Measurements from ENCODE around the gene CD3E.

The CD3E gene

DNA sequence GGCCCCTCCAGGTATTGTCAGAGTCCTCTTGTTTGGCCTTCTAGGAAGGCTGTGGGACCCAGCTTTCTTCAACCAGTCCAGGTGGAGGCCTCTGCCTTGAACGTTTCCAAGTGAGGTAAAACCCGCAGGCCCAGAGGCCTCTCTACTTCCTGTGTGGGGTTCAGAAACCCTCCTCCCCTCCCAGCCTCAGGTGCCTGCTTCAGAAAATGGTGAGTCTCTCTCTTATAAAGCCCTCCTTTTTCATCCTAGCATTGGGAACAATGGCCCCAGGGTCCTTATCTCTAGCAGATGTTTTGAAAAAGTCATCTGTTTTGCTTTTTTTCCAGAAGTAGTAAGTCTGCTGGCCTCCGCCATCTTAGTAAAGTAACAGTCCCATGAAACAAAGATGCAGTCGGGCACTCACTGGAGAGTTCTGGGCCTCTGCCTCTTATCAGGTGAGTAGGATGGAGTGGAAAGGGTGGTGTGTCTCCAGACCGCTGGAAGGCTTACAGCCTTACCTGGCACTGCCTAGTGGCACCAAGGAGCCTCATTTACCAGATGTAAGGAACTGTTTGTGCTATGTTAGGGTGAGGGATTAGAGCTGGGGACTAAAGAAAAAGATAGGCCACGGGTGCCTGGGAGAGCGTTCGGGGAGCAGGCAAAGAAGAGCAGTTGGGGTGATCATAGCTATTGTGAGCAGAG lies at the start of gene CD3E:
Gene CD3E (plus strand): TSS at position 163 of the 681 bp plus-strand sequence. CDS start 223 bp downstream, at position 386.
- Histone ChIP-seq H3K4me1 (ENCODE audit: control insufficient read depth, insufficient read depth, low read length) (no peaks in the 10 kb centered on the region), H3K36me3 (ENCODE audit: control insufficient read depth, insufficient read depth, low read length) (no peaks in the 10 kb centered on the region), H3K27me3 (ENCODE audit: control insufficient read depth, insufficient read depth, low read length) (no peaks in the 10 kb centered on the region), H3K4me3 (ENCODE audit: low read length) (no peak within 1 kb of the TSS), H3K9me3 (ENCODE audit: control insufficient read depth, insufficient read depth, low read length) (no peaks in the 10 kb centered on the region), H3K27ac (ENCODE audit: low read length) (no peak within 1 kb of the TSS)
- DNase-seq (ENCODE audit: low read depth, low spot score), result no peak
- no CpG with 5 or more reads among the region's 8 CpGs for WGBS (ENCODE audit: insufficient coverage, insufficient read length)

DNA sequence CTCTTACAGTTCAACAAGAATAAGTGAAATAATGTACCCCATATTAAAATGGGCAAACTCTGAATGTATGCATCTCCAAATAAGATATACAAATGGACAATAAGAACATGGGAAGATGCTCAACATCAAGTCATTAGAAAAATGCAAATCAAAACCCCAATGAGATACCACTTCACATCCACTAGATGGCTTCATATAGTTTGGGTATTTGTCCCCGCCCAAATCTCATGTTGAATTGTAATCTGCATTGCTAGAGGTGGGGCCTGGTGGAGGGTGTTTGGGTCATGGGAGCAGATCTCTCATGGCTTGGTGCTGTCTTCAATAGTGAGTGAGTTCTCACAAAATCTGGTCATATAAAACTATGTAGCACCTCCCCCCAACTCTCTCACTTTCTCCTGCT lies 46.1 kb upstream of the CD3E start:
- Histone ChIP-seq H3K27me3 (ENCODE audit: control insufficient read depth, insufficient read depth, low read length) (no peaks in the 10 kb centered on the region; the same call in 1 of the 2 replicates), H3K27ac (ENCODE audit: low read length) (no peak overlapping the region), H3K4me3 (ENCODE audit: low read length) (no peak overlapping the region), H3K4me1 (ENCODE audit: control insufficient read depth, insufficient read depth, low read length) (no peaks in the 10 kb centered on the region), H3K36me3 (ENCODE audit: control insufficient read depth, insufficient read depth, low read length) (no peaks in the 10 kb centered on the region), H3K9me3 (ENCODE audit: control insufficient read depth, insufficient read depth, low read length) (no peaks in the 10 kb centered on the region)
- WGBS (ENCODE audit: insufficient coverage, insufficient read length), result no CpG with 5 or more reads among the region's 1 CpG
- DNase-seq (ENCODE audit: low read depth, low spot score), result no peak

DNA sequence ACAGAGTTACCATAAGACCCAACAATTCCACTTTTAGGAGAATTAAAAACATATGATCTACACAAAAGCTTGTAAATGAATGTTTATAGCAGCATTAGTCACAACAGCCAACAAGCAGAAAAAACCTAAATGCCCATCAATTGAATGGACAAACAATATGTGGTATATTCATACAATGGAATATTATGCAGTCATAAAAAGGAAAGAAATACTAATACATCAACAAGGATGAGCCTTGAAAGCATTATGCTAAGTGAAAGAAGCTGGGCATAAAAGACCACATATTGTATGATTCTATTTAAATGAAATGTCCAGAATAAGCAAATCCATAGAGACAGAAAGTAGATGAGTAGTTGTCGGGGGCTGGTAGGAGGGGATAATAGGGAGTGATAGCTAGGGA lies 45.4 kb upstream of the CD3E start:
- no peaks in the 10 kb centered on the region for H3K9me3 ChIP-seq (ENCODE audit: control insufficient read depth, insufficient read depth, low read length)
- no peak for DNase-seq (ENCODE audit: low read depth, low spot score)
- H3K27ac ChIP-seq (ENCODE audit: low read length), result no peak overlapping the region
- no peak overlapping the region for H3K4me3 ChIP-seq (ENCODE audit: low read length)
- WGBS (ENCODE audit: insufficient coverage, insufficient read length), result no CpG with 5 or more reads among the region's 1 CpG
- no peaks in the 10 kb centered on the region; the same call in 1 of the 2 replicates for H3K27me3 ChIP-seq (ENCODE audit: control insufficient read depth, insufficient read depth, low read length)
- no peaks in the 10 kb centered on the region for H3K36me3 ChIP-seq (ENCODE audit: control insufficient read depth, insufficient read depth, low read length)
- no peaks in the 10 kb centered on the region for H3K4me1 ChIP-seq (ENCODE audit: control insufficient read depth, insufficient read depth, low read length)

DNA sequence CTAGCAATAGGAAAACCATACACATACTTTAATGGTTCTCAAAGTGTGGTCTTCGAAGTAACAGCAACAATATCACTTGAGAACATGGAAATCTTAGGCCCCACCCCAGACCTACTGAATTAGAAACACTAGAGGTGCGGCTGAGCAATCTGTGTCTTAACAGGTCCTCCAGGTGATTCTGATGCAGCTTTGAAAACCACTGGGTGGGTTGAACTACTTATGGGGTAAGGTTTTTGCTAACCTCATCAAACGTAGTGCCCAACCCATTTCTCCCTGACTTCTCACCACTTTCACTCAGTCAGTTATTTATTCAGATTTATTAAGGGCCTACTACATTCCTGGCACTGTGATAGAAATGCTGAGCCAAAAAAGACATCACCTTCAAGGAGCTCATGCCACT lies 44.2 kb upstream of the CD3E start:
- no CpG with 5 or more reads among the region's 3 CpGs for WGBS (ENCODE audit: insufficient coverage, insufficient read length)
- no peak overlapping the region for H3K27ac ChIP-seq (ENCODE audit: low read length)

DNA sequence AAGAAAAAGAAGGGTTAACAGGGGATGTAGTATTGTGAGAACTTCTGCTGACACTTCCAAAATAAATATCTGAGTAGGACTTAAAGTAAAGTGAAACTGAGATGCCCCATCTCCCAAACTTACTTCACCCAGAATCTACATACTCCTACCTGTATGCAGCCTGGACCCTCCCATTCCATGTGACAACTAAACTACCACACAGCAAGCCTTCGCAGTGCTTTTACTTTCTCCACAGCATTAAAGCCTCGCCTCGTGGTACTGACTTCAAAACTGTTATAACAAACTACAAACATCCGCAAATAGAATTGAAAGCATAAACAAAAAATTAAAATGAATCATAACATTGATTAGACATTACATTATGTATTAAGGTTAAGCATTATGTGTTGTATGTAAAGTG lies 41.4 kb upstream of the CD3E start:
- Histone ChIP-seq H3K9me3 (ENCODE audit: control insufficient read depth, insufficient read depth, low read length) (no peaks in the 10 kb centered on the region), H3K27me3 (ENCODE audit: control insufficient read depth, insufficient read depth, low read length) (peaks cover 4% of the 10 kb centered on the region; the same call in 1 of the 2 replicates), H3K36me3 (ENCODE audit: control insufficient read depth, insufficient read depth, low read length) (no peaks in the 10 kb centered on the region), H3K4me3 (ENCODE audit: low read length) (no peak overlapping the region), H3K27ac (ENCODE audit: low read length) (no peak overlapping the region), H3K4me1 (ENCODE audit: control insufficient read depth, insufficient read depth, low read length) (no peaks in the 10 kb centered on the region)
- DNase-seq (ENCODE audit: low read depth, low spot score), result no peak
- no CpG with 5 or more reads among the region's 4 CpGs for WGBS (ENCODE audit: insufficient coverage, insufficient read length)

More for the DNA sequence above, 44.2 kb upstream of the CD3E start:
- DNase-seq (ENCODE audit: low read depth, low spot score), result no peak
- H3K27me3 ChIP-seq (ENCODE audit: control insufficient read depth, insufficient read depth, low read length), result no peaks in the 10 kb centered on the region; the same call in 1 of the 2 replicates
- no peak overlapping the region for H3K4me3 ChIP-seq (ENCODE audit: low read length)
- no peaks in the 10 kb centered on the region for H3K36me3 ChIP-seq (ENCODE audit: control insufficient read depth, insufficient read depth, low read length)
- H3K9me3 ChIP-seq (ENCODE audit: control insufficient read depth, insufficient read depth, low read length), result no peaks in the 10 kb centered on the region
- H3K4me1 ChIP-seq (ENCODE audit: control insufficient read depth, insufficient read depth, low read length), result no peaks in the 10 kb centered on the region

DNA sequence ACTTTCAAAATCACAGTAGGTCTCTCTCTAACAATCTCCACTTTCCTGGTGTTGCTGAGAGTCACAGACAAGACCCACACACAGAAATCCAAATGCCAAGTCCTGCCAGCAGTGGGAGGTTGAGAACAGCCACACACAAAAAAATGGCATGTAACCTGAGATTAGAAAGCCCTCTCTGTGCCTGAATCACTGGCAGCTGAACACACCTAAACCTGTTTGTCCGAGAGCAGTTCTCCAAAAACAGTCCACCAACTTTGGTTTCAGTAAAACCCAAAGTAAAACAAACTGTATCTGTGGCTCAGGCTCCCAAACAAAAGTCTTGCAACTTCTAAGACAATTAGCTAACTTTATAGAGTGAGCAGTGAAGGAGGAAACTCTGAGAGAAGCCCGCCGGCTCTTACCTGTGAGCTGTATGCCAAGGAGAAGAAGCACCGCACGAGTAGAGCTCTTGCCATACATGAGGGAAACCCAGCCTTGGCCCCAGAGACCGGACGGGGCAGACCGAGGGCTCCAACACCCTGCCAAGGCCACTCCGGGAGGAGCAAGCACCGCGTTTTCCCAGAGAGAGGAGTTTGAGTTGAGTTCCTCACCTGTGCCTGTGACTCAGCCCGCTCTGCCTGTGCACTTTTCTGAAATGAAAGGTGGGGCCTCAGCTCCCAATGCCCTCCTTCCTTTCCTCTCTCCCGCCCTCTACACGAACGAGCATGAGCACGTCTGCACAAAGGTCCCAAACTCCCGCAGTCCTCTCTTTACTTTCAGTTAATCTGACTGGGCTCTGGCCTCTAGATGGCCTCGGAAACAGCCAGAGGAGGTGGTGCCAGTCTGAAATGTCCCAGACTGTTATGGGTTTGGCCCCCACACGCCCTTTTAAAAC lies 40.6 kb upstream of the CD3E start, which contains the start of gene MPZL2:
Gene MPZL2 (minus strand): TSS at position 603 of the 874 bp plus-strand sequence. CDS start 144 bp downstream, at position 459.
- DNase-seq (ENCODE audit: low read depth, low spot score), result no peak

DNA sequence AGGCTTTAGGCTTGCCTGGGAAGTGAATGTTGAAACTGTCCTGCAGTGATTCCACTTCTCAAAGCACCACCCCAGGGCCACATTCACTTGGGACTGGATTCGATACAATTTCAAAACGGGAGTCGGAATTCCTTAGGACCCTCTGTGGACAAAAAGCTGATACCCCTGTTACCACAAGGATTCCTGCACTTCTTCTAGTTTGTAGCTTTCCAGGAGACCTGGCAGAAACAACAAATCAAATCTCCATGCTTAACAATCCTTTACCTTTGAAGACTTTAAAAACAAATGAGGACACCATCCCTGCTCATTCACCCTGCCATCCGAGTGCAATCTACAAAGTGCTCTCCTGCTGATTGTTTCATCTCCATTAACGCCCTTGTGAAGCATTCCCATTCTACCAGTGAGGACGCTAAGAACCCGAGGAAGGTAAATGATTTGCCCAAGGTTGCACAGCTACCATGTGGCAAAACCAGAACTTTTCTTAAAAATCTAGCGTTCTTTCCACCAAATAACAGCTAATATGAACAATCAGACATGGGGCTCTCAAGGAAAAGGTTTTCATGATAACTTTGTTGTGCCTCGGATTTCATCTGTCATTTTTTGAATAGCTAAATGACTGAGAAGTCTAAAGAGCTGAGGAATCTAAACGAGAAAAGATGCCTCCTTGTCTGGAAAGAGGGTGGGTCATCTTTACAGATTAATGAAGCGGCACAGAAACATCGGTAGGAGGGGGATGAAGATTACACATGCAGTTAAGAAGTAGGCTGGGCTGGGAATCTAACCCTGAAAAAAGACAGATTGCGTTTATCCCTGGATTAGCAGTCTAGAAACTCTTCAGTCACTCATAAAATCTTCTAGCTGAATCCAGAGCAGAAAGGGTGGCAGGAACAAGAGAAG lies 39.7 kb upstream of the CD3E start:
- Histone ChIP-seq H3K36me3 (ENCODE audit: control insufficient read depth, insufficient read depth, low read length) (no peaks in the 10 kb centered on the region), H3K9me3 (ENCODE audit: control insufficient read depth, insufficient read depth, low read length) (no peaks in the 10 kb centered on the region), H3K27me3 (ENCODE audit: control insufficient read depth, insufficient read depth, low read length) (peaks cover 4% of the 10 kb centered on the region; the same call in 1 of the 2 replicates), H3K4me3 (ENCODE audit: low read length) (peak overlapping the region; percentile 25; the same call in 1 of the 2 replicates), H3K27ac (ENCODE audit: low read length) (no peak overlapping the region), H3K4me1 (ENCODE audit: control insufficient read depth, insufficient read depth, low read length) (no peaks in the 10 kb centered on the region)
- WGBS (ENCODE audit: insufficient coverage, insufficient read length), result no CpG with 5 or more reads among the region's 13 CpGs
- no peak for DNase-seq (ENCODE audit: low read depth, low spot score)

More for the DNA sequence above, 40.6 kb upstream of the CD3E start, which contains the start of gene MPZL2:
- no peak within 1 kb of the TSS for H3K27ac ChIP-seq (ENCODE audit: low read length)
- no CpG with 5 or more reads among the region's 19 CpGs for WGBS (ENCODE audit: insufficient coverage, insufficient read length)
- H3K36me3 ChIP-seq (ENCODE audit: control insufficient read depth, insufficient read depth, low read length), result no peaks in the 10 kb centered on the region
- H3K27me3 ChIP-seq (ENCODE audit: control insufficient read depth, insufficient read depth, low read length), result peaks cover 4% of the 10 kb centered on the region; the same call in 1 of the 2 replicates
- H3K4me3 ChIP-seq (ENCODE audit: low read length), result peak within 1 kb of the TSS; percentile 25; the same call in 1 of the 2 replicates
- H3K9me3 ChIP-seq (ENCODE audit: control insufficient read depth, insufficient read depth, low read length), result no peaks in the 10 kb centered on the region
- no peaks in the 10 kb centered on the region for H3K4me1 ChIP-seq (ENCODE audit: control insufficient read depth, insufficient read depth, low read length)

DNA sequence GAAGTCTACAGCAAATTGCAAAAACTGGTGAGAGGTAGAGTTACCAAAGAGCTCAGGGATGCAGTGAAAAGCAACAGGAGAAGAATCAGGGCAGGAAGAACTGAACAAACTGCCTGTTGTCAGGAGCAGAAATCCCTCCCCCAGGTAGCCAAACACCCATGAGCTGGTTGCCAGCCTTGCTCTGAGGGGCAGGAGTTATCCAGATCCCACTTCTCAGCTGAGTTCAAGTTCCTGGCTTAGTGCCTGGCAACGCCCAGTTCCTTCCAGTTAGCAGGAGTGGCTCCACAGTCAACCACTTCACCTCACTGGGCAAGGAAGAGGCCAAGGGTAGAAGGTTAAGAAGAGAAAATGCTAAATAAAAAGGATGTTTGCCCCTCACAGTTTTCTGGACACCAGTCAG lies 38.6 kb upstream of the CD3E start:
- H3K9me3 ChIP-seq (ENCODE audit: control insufficient read depth, insufficient read depth, low read length), result no peaks in the 10 kb centered on the region
- no peak for DNase-seq (ENCODE audit: low read depth, low spot score)
- H3K27ac ChIP-seq (ENCODE audit: low read length), result no peak overlapping the region
- no peak overlapping the region for H3K4me3 ChIP-seq (ENCODE audit: low read length)
- H3K27me3 ChIP-seq (ENCODE audit: control insufficient read depth, insufficient read depth, low read length), result peaks cover 4% of the 10 kb centered on the region; the same call in 1 of the 2 replicates
- no CpG with 5 or more reads among the region's 1 CpG for WGBS (ENCODE audit: insufficient coverage, insufficient read length)
- no peaks in the 10 kb centered on the region for H3K4me1 ChIP-seq (ENCODE audit: control insufficient read depth, insufficient read depth, low read length)
- no peaks in the 10 kb centered on the region for H3K36me3 ChIP-seq (ENCODE audit: control insufficient read depth, insufficient read depth, low read length)

DNA sequence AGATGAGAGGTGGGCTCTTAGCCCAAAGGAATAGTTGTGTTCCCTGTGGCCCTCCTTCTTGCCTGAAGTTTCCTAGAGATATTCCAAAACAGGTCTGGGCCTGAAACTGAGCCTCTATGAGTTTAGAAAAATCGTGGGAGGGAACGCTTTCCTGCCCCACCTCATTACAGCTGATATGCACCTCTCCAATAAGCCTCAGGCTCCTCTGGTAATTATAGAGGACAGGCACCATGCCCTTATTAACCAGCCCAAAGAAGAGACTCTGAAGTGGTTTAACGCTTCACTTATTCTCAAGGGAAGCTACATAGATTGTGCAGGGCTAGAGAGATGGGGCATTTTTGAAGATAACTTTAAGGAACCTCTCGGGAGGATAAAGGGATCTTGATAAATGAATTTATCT lies 37.0 kb upstream of the CD3E start:
- Histone ChIP-seq H3K36me3 (ENCODE audit: control insufficient read depth, insufficient read depth, low read length) (no peaks in the 10 kb centered on the region), H3K9me3 (ENCODE audit: control insufficient read depth, insufficient read depth, low read length) (no peaks in the 10 kb centered on the region), H3K27ac (ENCODE audit: low read length) (no peak overlapping the region), H3K4me3 (ENCODE audit: low read length) (no peak overlapping the region), H3K4me1 (ENCODE audit: control insufficient read depth, insufficient read depth, low read length) (no peaks in the 10 kb centered on the region), H3K27me3 (ENCODE audit: control insufficient read depth, insufficient read depth, low read length) (peaks cover 4% of the 10 kb centered on the region; the same call in 1 of the 2 replicates)
- no CpG with 5 or more reads among the region's 4 CpGs for WGBS (ENCODE audit: insufficient coverage, insufficient read length)
- no peak for DNase-seq (ENCODE audit: low read depth, low spot score)
